Gastrocnemius medialis (tissue), 4 donors: ENCODE data around the gene CACTIN. TPM values are rescaled to one million over a fixed set of nuclear protein-coding genes. Genes with fewer than 3 reads are reported as not detected.

ENCODE experiments used
- ATAC-seq, 2 donors: fragments of 150-250 bp; one replicate each; pipeline ENCODE4 v1.9.1; 2016
- DNase-seq, 2 donors: peaks; one replicate each; pipeline ENCODE4 v3.0.0-alpha.2; 2019
- H3K27ac ChIP-seq, 4 donors: fragments of 200-600 bp; sonication (generic); 1 replicate in 1 of 4; 2 replicates in 3 of 4; pipeline ENCODE4 v1.5.1; 2016 to 2018; ENCODE audit warnings: mild to moderate bottlenecking in 2 of 4, moderate library complexity in 1 of 4
- H3K27me3 ChIP-seq, 3 donors: fragments of 200-600 bp; sonication (generic) in 2 of 3; 1 replicate in 1 of 3; 2 replicates in 2 of 3; pipeline versions ENCODE4 v1.5.1 to v1.6.0; 2016 to 2019; ENCODE audit warnings: mild to moderate bottlenecking in 1 of 3, moderate library complexity in 1 of 3
- H3K36me3 ChIP-seq, 2 donors: fragments of 200-600 bp; sonication (generic) in 1 of 2; one replicate each; pipeline ENCODE4 v1.5.1; 2017 to 2018
- H3K4me1 ChIP-seq, 2 donors: fragments of 200-600 bp; sonication (generic) in 1 of 2; one replicate each; pipeline ENCODE4 v1.5.1; 2016 to 2017; ENCODE audit warnings: mild to moderate bottlenecking in 2 of 2
- H3K4me3 ChIP-seq, 4 donors: fragments of 200-600 bp; sonication (generic) in 3 of 4; 1 replicate in 1 of 4; 2 replicates in 3 of 4; pipeline ENCODE4 v1.5.1; 2016 to 2019; ENCODE audit warnings: mild to moderate bottlenecking in 2 of 4
- H3K9me3 ChIP-seq, 3 donors: fragments of 200-600 bp; sonication (generic) in 2 of 3; 1 replicate in 1 of 3; 2 replicates in 2 of 3; pipeline ENCODE4 v1.5.1; 2016 to 2019
- CTCF ChIP-seq, 5 experiments: fragments of 450-650 bp in 3 of 5; fragments of 200-600 bp in 2 of 5; sonication (generic) in 2 of 5; IDR thresholded peaks in 4 of 5; conservative IDR thresholded peaks in 1 of 5; 1 replicate in 4 of 5; 2 replicates in 1 of 5; pipeline ENCODE4 v1.5.1; 2016 to 2019; ENCODE audit warnings: antibody characterized with exemption in 5 of 5, mild to moderate bottlenecking in 3 of 5, moderate library complexity in 3 of 5
- POLR2A ChIP-seq, 2 donors: fragments of 450-650 bp; IDR thresholded peaks; one replicate each; pipeline ENCODE4 v1.6.1; 2017; ENCODE audit warnings: antibody characterized with exemption in 2 of 2, mild to moderate bottlenecking in 2 of 2, moderate library complexity in 2 of 2
- in situ Hi-C, 4 donors: fragments of 200-750 bp; cut with MboI; loops; one replicate each; pipeline versions ENCODE4 v1.15.0 to v1.8.0; 2017; ENCODE audit warnings: low sequenced_read_pairs in 4 of 4
- intact Hi-C: fragments of 100-400 bp; cut with DNase I; formaldehyde crosslinking; loops from one replicate; pipeline ENCODE4 v1.15.1; 2023; ENCODE audit warnings: low total_unique reads
- total RNA-seq, 4 donors: library from RNA; depleted of rRNA; stranded (reverse); fragments of >200 nt; gene quantifications; one replicate each; pipeline versions ENCODE4 v1.1.0 to v1.2.3, GENCODE V29; 2016

The CACTIN gene
- total RNA-seq, 4 donors from 2014 or later = 19.5 to 28.4 (median 27.4) TPM

- TF ChIP-seq POLR2A (IDR thresholded peaks at IDR 0.05) = no peak
- peak; percentile 87 to 96 (median 95) for TF ChIP-seq CTCF (IDR thresholded peaks at IDR 0.05 in 4 of 5, conservative IDR thresholded peaks at IDR 0.05 in 1 of 5)
- ATAC-seq (peak; percentile 77), DNase-seq (peak in 1 of 2 donors; percentile 65)
- peak overlapping the region in 3 of 4 donors; percentile 25 to 31 (median 28) for H3K4me3 ChIP-seq
- in situ Hi-C loops = no loop called here
- H3K4me1 ChIP-seq = peaks cover 0 to 4% of the 10 kb centered on the region in 2 donors
- no peaks in the 10 kb centered on the region for H3K9me3 ChIP-seq
- intact Hi-C loops = loop anchor here (2.0 to 5.0 kb wide), 3 partner anchors 31 to 316 kb away; no protein-coding TSS in a partner anchor
- no peaks in the 10 kb centered on the region for H3K27me3 ChIP-seq
- peaks cover 0 to 24% of the 10 kb centered on the region in 2 donors for H3K36me3 ChIP-seq
- peak overlapping the region; percentile 5 to 65 (median 52) for H3K27ac ChIP-seq
Measured at GRCh38 chr19:3618144-3618810, 8.3 kb downstream of the CACTIN start.

GRCh38 chr19:3617463-3617862, 9.1 kb downstream of the CACTIN start:
- ATAC-seq (no peak), DNase-seq (no peak)
- intact Hi-C loops (loop anchor here (5.0 kb wide), 1 partner anchor 315 kb away; no protein-coding TSS in a partner anchor), in situ Hi-C loops (no loop called here)
- H3K4me3 ChIP-seq = peak overlapping the region in 3 of 4 donors; percentile 5 to 31 (median 17)
- H3K9me3 ChIP-seq = no peaks in the 10 kb centered on the region
- TF ChIP-seq CTCF (IDR thresholded peaks at IDR 0.05 in 4 of 5, conservative IDR thresholded peaks at IDR 0.05 in 1 of 5) (no peak), POLR2A (IDR thresholded peaks at IDR 0.05) (no peak)
- H3K36me3 ChIP-seq = peaks cover 0 to 29% of the 10 kb centered on the region in 2 donors
- peaks cover 0 to 4% of the 10 kb centered on the region in 2 donors for H3K4me1 ChIP-seq
- no peaks in the 10 kb centered on the region for H3K27me3 ChIP-seq
- H3K27ac ChIP-seq = peak overlapping the region in 3 of 4 donors; percentile 43 to 65 (median 62)

GRCh38 chr19:3615524-3616135, 11.0 kb downstream of the CACTIN start:
- Histone ChIP-seq H3K27me3 (no peaks in the 10 kb centered on the region), H3K9me3 (no peaks in the 10 kb centered on the region), H3K36me3 (peaks cover 3 to 36% of the 10 kb centered on the region in 2 donors), H3K27ac (no peak overlapping the region), H3K4me1 (peaks cover 0 to 4% of the 10 kb centered on the region in 2 donors), H3K4me3 (no peak overlapping the region)
- ATAC-seq (no peak), DNase-seq (no peak)
- no peak for TF ChIP-seq POLR2A (IDR thresholded peaks at IDR 0.05)
- in situ Hi-C loops = no loop called here
- intact Hi-C loops = loop anchor here (5.0 kb wide), 1 partner anchor 313 kb away; no protein-coding TSS in a partner anchor

DNA sequence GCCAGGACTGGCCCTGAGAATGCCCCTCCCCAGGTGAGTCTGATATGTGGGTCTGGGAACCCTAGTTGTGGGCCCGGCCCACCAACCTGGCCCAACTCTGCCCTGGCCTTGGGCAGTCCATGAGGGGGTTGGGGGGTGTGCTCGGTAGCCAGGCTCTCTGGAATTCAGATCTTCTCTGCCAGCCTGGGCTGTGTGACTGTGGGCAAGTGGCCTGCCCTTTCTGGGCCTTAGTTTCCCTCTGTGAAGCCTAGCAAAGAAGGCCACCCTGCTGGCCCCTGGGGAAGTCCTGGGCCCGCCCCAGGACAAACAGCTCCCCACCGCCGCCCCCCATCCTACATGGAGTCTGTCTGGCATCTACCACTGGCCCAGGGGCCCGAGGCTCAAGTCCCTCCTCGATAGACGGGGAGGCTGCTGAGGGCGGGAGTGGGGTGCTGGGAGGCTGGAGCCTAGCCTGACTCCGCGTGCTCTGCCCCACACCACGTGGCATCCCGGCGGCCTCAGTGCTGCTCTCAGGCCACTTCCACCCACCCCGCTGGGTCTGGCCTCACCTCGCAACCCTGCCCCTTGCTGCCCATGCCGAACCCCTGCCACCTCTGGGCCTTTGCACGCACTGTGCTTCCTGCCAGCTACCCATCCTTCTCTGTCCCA, 11.6 kb downstream of the CACTIN start:
- ATAC-seq = no peak
- Histone ChIP-seq H3K27ac (no peak overlapping the region), H3K27me3 (no peaks in the 10 kb centered on the region), H3K9me3 (no peaks in the 10 kb centered on the region), H3K4me1 (peaks cover 0 to 4% of the 10 kb centered on the region in 2 donors), H3K4me3 (no peak overlapping the region), H3K36me3 (peaks cover 3 to 40% of the 10 kb centered on the region in 2 donors)
- in situ Hi-C loops = no loop called here
- intact Hi-C loops = loop anchor here (5.0 kb wide), 1 partner anchor 313 kb away; no protein-coding TSS in a partner anchor
- no peak for TF ChIP-seq CTCF (IDR thresholded peaks at IDR 0.05 in 4 of 5, conservative IDR thresholded peaks at IDR 0.05 in 1 of 5)
- TF ChIP-seq POLR2A (IDR thresholded peaks at IDR 0.05) = no peak
- no peak for DNase-seq
